Epidermal melanocyte (primary cell): ENCODE data around the gene SMOC1.

Experiments
- DNase-seq: peaks from one replicate; pipeline ENCODE4 v3.0.0; 2011; ENCODE audit warnings: low spot score; ENCODE audit not compliant: insufficient read length

The SMOC1 gene

GRCh38 chr14:69861025-69861569 is 18.1 kb upstream of the SMOC1 start:
- DNase-seq: no peak

GRCh38 chr14:69863083-69863482 is 16.1 kb upstream of the SMOC1 start:
- no peak for DNase-seq

GRCh38 chr14:69865701-69866365 is 13.4 kb upstream of the SMOC1 start:
- DNase-seq: no peak

- DNase-seq: no peak
Observed at GRCh38 chr14:69868363-69868963, 10.8 kb upstream of the SMOC1 start.

- no peak for DNase-seq
Observed at GRCh38 chr14:69870613-69871012, 8.6 kb upstream of the SMOC1 start.

- no peak for DNase-seq
Observed at GRCh38 chr14:69873877-69874780, 5.1 kb upstream of the SMOC1 start.

- no peak for DNase-seq
Observed at GRCh38 chr14:69876221-69876847, 2.9 kb upstream of the SMOC1 start.

GRCh38 chr14:69876848-69877306 is 2.3 kb upstream of the SMOC1 start:
- no peak for DNase-seq

- DNase-seq: no peak
Observed at GRCh38 chr14:69877492-69877891, 1.7 kb upstream of the SMOC1 start.

- no peak for DNase-seq
Observed at GRCh38 chr14:69878251-69878650, 965 bp upstream of the SMOC1 start.

- DNase-seq: no peak
Observed at GRCh38 chr14:69880044-69880487, 850 bp downstream of the SMOC1 start.

- no peak for DNase-seq
Observed at GRCh38 chr14:69880893-69881292, 1.7 kb downstream of the SMOC1 start.

- no peak for DNase-seq
Observed at GRCh38 chr14:69882116-69882864, 3.1 kb downstream of the SMOC1 start.

GRCh38 chr14:69882915-69883314 is 3.7 kb downstream of the SMOC1 start:
- DNase-seq: no peak

- no peak for DNase-seq
Observed at GRCh38 chr14:69886453-69887242, 7.4 kb downstream of the SMOC1 start.

- no peak for DNase-seq
Observed at GRCh38 chr14:69887740-69888657, 8.8 kb downstream of the SMOC1 start.

- DNase-seq: no peak
Observed at GRCh38 chr14:69891422-69891821, 12.2 kb downstream of the SMOC1 start.

- DNase-seq: no peak
Observed at GRCh38 chr14:69895109-69895508, 15.9 kb downstream of the SMOC1 start.

- DNase-seq: no peak
Observed at GRCh38 chr14:69896080-69896479, 16.9 kb downstream of the SMOC1 start.
